ENCODE measurements around the gene NOSTRIN.
"Not testable (repeated sequence)": the region's sequence is repeated elsewhere in the genome, so short reads cannot be mapped to it uniquely, and the experiment has no call there.

NOSTRIN gene

DNA sequence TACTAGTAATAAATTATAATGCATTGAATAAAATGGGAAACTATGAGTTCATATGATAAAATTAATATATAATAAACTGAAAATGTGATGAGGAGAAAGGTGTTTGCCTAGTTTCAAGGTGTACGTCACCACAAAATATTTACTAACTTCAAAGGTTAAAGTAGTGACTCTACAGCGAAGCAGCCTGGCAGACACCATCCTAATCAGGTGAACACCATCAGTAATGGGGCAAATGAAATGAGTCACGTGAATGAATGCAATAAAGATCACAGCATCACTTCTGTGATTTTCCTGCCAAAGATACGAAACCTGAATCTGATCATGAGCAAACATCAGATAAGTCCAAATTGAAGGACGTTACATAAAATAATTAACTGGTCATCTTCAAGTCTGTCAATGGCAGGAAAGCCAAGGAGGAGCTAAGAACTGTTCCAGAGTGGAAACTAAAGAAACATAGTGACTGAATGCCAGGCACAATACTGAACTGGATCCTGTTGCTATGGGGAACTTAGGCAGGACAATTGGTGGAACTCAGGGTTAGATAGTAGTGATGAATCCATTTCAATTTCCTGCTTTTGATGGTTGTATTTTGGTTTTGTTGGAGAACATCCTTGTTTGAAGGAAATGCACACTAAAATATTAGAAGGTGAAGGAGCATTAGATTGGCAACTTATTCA, 12.1 kb upstream of the NOSTRIN start:
- no peak for DNase-seq

DNA sequence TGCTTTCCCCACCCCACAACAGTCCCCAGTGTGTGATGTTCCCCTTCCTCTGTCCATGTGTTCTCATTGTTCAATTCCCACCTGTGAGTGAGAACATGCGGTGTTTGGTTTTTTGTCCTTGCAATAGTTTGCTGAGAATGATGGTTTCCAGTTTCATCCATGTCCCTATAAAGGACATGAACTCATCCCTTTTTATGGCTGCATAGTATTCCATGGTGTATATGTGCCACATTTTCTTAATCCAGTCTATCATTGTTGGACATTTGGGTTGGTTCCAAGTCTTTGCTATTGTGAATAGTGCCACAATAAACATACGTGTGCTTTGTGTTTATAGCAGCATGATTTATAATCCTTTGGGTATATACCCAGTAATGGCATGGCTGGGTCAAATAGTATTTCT, 11.3 kb upstream of the NOSTRIN start:
- DNase-seq = not testable (repeated sequence)

DNA sequence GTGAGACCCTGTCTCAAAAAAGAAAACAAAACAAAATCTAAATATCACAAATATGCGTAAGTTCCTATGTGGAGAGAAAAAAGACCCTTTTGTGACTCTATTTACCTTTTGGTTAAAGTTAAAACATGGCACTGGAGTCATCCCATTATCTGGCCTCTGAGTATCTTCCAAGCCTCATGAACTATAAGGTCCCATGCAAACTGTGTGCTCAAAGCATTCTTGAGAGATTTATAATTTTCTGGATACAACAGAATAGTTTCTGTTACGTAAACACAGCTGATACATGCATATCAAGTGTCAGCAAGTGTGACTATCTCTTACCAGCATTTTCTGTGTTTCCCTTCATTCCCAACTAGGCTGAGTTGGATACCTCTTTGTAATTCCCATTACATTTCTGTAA, 8.8 kb upstream of the NOSTRIN start:
- DNase-seq = no peak

DNA sequence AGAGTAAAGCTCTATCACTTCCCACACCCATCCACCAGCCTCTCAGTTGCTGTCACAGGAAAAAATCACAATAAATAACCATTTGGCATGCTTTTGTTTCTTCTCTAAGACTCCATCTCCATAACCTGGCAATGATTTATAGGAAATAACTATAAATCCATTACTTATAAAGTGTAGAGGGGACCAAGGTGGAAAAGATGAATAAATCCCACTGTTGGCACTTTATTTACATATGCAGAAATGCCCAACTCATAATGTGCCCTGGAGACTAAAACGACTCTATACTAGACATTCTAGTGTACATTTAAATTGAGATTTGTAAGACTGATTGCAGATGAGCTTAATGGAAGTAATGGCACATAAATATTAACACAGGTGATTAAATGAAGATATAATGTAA, 7.5 kb upstream of the NOSTRIN start:
- DNase-seq = no peak

DNA sequence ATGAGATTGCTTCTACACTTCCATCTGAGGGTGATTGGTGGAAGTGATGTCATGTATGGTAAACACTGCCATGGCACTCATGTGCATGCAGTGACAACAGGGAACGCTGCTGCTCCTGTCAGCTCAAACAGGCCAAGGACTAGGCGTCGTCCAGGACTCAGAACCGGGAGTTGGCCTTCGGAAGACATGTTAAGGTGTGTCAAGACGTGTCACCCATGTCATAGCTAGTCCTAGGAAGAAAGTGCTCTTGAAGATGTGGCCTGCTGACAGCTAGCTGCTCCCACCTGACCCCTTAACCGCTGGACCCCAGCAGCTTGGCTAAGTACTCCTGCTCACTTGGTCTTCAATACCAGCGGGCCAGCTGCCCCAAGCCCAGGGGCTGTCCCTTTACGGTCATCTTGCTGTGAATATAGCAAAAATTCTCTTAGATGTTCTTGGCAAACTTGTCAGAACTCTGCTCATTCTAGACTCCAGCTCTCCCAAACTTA, 6.3 kb upstream of the NOSTRIN start:
- no peak for DNase-seq

DNA sequence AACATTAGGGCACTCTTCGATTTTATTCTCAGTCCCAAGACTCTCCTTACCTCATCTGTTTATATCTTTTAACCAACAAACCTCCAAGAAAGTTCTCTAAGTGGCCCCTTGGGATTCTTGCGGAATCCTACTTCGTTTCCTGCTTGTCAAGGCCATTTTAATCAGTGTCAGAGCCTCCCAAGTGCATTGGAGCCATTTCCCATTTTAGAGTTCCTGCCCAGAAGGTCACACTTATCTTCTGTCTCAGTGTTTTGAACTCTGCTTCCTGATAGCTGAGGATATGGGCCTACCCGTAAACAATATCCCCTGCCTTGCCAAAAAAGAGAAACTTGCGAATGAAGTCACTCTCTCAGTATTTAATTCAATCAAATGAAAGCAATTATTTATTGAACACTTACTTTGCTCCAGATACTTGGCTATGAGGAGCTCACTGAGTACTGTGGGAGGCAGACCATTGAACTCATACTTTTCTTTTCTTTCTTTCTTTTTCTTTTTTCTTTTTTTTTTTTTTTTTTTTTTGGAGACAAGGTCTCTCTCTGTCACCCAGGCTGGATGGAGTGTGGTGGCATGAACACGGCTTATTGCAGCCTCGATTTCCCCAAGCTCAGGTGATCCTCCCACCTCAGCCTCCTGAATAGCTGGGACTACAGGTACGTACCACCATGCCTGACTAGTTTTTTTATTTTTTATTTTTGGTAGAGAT, 5.7 kb upstream of the NOSTRIN start:
- DNase-seq = no peak

DNA sequence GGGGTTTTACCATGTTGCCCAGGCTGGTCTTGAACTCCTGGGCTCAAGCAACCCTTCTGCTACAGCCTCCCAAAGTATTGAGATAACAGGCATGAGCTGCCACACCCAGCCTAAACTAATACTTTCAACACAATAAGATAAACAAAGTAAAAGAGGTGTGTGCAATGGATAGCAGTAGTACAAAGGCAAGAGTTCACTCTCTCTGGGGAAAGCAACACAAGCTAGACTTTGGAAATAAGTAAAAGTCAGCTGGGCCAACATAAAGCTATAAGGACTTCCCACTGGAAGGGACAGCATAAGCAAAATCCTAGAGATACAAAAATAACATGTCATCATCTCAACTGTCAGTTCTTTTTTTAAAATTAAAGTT, 5.2 kb upstream of the NOSTRIN start:
- DNase-seq = no peak

DNA sequence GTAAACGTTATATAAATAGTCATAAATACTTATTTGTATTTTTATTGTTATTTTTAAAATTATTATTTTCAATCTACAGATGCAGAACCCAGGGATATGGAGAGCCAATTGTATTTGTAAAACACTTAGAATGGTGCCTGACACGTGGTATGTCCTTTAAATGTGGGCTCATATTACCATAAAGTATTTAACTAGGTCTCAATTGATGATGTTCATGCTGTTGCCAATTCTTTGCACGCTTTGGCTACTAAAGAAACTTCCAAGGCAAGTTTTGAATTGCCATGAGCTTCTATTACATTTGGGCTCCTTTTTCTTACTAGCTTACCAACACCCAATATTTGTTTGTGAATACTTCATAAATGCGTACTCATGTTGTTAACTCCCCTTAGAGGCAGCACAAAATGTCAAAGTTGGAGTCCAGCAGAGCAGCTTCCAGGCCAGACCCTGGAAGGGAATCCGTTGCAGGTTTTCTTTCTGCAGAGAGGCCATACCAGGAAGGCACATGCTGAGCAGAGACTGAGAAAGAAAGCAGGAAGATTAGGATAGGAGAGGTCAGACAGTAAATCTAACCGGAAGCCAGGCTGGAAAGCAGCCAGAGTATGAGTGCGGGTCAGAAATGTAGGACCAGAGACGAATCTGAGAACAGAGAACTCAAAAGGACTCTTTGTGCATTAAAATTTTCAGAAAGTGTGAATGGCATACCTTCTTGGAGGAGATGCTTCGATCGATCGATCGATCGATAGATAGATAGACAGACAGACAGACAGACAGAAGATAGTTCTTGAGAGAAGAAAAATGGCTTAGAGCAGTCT, 4.2 kb upstream of the NOSTRIN start:
- peak; percentile 26 for DNase-seq

DNA sequence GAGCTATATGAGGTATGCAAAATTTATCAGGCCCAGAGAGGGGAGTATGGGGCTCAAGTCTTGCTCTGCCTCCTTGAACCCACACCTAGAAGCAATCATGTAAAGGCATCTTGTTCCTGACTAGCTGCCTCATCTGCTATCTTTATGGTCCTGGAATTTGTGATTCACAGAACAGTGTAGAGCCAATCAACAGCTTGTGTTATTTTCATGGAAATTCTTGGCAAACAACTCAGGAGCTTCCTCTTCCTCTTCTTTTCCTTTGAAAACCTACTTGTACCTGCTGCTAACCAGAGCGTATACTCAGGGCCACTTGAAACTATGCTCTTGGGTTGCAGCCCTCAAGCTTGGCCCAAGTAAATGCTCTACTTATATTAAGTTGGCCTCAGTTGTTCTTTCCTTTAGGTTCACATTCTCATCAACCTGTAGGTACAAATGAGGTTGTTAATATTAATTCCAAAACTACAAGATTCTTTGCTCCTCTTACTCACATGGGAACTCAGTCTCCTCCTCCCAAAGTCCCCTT, 3.5 kb upstream of the NOSTRIN start:
- DNase-seq = no peak

DNA sequence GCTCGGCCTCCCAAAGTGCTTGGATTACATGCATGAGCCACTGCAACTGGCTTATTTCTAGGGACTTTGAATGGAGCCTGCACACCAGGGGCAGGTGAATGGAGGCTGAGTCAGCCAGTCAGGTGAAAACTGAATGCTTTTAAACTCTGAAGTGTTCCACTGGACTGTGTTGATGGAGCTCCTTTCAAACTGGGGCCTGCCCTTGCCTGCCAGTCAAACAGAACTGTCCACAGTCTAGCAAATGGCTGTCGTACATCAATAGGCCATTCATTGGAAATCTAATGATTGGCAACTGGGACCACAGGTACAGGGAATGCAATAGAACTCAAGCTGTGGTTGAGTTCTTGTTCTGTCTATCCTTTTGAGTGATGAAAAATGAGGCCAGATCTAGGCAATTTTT, 966 bp upstream of the NOSTRIN start:
- no peak for DNase-seq

DNA sequence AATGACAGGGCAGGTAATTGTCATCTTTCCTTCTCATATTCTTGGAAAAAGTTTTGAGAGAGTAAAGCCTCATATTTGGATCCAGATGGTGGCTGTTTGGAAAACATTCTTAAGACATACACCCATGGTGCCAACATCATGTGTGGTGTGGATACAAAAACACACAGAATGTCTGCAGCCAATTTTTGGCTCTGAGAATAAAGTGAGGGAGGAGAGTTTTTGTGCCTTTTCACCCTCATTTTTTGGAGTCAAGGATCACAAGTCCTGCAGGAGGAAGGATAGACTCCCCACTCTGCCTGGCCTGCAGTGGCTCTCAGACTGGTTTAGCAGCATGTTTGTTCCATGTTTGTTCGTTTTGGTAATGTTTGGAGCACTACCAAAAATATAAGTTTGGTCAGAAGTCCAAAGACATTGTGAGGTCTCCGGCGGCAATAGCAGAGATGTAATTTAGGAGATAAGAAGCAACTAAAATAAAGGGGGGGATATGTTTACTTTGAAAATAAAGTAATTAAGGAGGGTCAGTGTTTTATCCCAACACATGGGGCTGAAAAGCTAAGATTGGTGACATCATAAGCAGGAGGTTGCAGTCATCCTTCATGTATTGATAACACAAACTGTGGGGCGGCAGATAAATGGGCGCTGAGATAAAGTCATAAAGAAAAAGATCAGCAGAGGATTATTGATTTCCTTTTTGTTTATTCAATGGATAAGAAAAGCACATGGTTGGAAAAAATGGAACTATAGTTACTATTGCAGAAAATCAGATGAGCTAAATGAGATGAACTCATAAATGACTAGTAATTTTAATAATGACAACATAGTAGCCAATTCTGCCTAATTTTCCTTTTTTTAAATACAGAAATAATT, 655 bp downstream of the NOSTRIN start:
- no peak for DNase-seq

DNA sequence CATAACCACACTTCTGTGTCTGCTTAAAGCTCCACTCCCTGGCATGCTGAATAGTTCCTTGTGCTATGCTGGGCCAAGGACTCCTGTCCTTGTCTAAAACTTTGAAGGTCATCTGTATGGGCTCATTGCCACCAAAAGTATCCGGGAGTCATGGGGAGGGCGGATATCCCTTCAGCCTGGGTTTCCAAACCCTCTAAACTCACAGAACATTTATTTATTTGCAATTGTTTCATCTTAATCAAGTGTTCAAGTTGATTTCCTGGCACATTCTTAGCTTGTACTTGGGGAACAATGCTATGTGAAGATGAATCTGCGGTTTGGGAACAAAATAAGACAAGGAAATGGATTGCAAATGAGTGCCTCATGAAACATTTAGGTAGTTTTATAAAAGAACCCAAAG, 1.8 kb downstream of the NOSTRIN start:
- DNase-seq = no peak

DNA sequence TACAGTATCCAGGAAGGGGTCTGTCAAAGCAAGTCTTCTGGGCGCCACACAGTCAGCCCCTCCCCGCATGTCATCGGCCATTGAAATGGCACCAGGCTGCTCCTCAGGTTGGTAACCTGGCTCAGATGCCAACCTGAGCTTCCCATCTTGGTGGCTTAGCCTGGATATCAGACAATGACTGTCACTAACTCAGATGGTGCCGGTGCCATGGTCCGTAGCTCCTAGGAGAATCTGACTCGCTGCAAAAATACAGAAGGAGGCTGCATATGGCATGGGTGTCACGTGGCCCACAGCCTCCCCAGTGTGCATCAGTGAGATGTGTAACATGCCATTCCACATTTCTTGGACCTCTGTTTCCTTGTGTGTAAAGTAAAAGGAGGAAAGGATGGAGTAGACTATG, 3.2 kb downstream of the NOSTRIN start:
- DNase-seq = no peak

DNA sequence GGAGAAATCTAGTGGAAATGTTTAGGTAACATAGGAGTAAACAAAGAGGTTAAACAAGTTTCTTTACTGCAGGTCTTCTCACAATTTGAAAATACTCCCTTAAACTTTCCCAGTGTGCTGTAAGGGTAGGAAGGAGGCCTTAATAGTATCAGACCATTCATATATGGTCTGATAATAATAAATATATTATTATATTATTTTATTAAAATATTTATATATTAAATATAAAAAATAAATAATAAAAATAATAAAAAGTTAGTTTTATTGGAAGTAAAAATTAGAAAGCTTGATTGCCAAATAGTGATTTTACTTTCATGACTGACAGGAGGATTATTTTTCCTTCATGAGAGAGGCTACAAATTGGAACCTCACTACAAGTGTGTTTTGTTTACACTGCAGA, 7.1 kb downstream of the NOSTRIN start:
- no peak for DNase-seq

DNA sequence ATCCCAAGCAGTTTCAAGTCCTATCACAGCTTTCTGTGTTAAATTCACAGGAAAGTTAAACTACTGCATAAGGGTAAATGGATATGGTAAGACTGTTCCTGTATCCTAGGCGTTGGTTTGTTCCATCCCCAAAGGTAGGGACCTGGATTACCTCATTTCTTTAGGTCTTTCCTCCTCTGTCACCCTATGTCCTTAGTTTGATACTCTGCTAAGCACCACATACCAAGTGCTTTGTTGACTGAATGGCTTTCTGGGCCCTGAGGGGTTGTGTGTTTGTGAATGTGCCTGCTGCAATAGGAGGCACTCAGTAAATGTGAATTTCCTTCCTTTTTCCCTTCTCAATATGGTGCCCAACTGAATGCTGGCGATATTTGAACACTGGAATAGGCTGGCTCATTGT, 7.8 kb downstream of the NOSTRIN start:
- DNase-seq = no peak

DNA sequence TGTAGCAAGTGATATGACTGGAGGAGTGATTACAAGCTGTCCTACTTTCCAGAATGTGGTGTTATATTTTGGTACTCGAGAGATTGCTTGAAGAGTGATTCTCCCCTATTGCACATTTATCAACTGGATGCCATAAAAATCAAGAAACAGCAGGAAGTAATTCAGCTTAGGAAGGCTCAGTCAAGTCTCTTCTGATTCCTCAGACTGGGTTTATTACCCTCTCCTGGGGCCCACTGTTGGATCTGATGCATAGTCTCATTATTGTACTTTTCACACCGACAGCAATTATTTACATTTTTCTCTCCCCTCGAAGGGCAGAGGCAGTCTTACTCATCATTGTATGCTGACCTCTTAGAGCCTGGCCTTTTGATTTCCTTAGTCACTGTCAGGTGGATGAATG, 9.3 kb downstream of the NOSTRIN start:
- no peak for DNase-seq

DNA sequence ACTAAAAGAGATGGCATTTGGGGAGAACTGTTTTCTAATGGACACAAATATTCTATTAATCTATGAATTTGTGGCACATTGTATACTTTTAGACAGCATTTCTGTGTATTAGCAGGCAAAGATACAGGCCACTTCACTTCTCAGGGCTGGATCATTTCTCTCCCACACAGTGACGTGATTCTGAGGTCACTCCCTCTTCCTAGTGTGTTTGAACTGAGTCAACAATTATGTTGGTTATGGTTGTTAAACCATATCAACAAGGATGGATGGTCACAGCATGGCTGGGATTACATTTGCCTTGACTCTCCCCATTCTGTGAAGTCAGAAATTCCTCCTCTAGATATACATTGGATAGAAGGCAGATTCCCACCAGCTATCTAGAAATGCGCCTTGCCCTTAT, 11.6 kb downstream of the NOSTRIN start:
- DNase-seq = no peak

DNA sequence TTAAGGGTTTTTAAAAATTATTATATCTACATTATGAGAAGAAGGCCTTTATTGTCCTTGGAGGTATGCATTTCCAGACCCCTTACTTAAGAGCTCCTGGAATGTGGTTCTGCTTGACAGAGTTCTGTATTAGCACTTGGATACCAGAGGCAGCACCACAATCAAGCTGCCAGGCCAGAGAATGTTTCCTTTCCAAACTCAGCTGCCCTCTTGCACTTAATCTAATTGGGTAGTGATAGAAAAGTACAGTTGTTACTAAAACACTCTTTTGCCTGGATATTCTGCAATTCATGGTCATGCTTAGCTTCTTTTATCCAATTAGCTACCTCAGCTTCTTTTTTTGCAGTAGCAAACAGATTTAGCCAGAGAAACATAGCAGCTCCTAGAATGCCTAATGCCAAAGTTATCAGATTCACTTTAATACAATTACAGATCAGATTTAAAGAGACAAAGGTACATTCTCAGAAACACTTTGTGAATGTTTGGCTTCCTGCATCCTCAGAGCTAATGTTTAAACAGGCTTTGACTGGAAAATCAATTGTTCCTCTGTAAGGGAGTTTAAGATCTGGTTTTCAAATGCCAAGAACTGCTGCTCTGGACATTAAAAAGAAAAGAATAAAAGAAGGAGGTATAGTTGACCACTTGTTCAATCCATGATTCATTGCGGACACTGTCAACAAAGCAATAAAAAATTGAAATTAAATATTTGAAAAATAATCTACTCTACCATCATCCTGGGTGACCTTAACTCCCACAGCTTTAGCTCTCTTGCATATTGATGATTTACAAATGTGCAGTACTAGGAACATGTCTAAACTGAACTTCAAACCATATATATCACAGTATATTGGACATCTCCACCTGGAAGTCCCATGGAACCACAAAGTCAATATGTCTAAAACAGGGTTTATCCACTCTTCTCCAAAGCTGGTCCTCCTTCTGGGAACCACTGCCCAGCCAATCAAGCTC, 12.8 kb downstream of the NOSTRIN start:
- DNase-seq = no peak

DNA sequence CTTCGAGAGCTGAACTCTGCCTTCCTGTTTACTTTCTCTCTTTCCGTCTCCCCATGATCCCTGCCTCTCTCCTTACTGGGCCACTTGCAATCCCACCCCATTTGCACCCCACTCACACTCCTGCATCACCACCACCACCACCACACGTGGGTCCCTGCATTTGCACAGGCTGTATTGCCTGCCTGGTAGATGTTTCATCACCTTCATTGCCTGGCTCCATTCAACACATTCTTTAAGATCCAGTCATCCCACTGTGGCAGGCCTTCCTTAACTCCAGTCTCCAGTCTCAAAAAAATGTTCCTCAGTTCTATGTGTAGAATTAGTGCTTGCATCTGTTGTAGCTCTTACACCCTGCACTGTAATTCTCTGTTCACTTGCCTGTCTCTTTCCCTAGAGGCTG, 13.9 kb downstream of the NOSTRIN start:
- no peak for DNase-seq

DNA sequence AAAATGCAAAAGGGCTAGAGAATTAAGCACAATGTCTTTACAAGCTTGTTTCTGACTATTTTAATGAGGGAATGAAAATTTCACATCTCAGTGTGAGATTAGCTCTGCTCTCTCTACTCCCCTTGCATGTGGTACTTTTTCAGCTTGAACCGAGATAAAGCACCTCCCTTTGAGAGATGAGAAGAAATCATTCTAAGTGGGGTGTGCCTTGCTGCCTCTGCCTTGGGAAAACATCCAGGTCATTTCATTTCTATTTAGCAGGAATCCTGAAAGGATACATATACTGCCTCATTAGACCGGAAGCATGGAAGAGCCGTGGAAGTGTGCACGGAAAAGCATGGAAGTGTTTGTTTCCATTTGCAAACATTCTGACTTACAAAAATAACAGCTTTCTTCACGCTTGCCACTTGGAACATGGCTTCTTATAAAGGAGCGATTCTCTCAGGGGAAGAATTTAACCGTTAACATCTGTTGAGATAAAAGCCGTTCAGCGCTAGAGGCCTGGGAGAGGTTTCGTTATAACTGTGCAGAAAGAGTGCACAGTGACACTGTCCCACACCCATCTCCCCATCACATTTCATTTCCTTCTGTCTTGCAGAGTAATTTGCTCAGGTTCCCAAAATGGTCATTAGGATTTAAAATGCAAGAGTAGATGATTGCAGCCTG, 16.7 kb downstream of the NOSTRIN start:
- no peak for DNase-seq
